ENCODE measurements around the gene CUX1.
"Not testable (repeated sequence)": the region's sequence is repeated elsewhere in the genome, so short reads cannot be mapped to it uniquely, and the experiment has no call there.

DNA sequence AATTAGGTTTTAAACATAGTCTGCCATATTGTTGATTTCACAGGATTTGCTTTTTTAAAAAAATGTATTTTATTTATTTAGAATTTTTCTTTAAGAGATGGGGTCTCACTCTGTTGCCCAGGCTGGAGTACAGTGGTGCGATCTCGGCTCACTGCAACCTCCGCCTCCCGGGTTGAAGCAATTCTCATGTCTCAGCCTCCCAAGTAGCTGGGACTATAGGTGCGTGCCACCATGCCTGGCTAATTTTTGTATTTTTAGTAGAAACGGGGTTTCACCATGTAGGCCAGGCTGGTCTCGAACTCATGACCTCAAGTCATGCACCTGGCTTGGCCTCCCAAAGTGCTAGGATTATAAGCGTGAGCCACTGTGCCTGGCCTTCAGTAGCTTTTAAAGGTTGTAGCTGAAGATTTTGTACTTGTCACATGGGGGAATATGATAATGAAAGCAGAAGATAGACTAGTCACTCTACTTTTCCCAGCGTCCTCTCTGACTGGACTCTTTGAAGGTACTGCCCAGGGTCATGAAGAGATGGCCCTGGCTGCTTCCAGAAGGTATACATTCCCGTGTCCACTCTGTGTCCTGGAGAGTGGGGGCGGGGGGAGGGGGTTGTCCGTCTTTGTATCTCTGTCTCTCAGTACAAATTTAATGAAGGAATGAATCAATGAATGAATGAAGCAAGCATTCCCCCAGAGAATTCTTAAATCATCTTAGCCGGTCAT, 194.8 kb downstream of the CUX1 start:
- TF ChIP-seq, protein P1, sequence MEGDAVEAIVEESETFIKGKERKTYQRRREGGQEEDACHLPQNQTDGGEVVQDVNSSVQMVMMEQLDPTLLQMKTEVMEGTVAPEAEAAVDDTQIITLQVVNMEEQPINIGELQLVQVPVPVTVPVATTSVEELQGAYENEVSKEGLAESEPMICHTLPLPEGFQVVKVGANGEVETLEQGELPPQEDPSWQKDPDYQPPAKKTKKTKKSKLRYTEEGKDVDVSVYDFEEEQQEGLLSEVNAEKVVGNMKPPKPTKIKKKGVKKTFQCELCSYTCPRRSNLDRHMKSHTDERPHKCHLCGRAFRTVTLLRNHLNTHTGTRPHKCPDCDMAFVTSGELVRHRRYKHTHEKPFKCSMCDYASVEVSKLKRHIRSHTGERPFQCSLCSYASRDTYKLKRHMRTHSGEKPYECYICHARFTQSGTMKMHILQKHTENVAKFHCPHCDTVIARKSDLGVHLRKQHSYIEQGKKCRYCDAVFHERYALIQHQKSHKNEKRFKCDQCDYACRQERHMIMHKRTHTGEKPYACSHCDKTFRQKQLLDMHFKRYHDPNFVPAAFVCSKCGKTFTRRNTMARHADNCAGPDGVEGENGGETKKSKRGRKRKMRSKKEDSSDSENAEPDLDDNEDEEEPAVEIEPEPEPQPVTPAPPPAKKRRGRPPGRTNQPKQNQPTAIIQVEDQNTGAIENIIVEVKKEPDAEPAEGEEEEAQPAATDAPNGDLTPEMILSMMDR (IDR thresholded peaks at IDR 0.05), result not testable (repeated sequence)
- TF ChIP-seq POLR2A (IDR thresholded peaks at IDR 0.05), result not testable (repeated sequence)

Data from lower leg skin (tissue), 3 donors.